Thoracic aorta (tissue), 2 donors: ENCODE measurements around the gene TKTL1. TPM values are rescaled to one million over a fixed set of nuclear protein-coding genes. Genes with fewer than 3 reads are reported as not detected.

ENCODE experiments used
- ATAC-seq: fragments of 150-250 bp; one replicate; pipeline ENCODE4 v1.8.0; 2017; ENCODE audit warnings: low read depth; ENCODE audit not compliant: insufficient number of reproducible peaks, low FRiP score
- DNase-seq: peaks from one replicate; pipeline ENCODE4 v3.0.0-alpha.2; 2020; ENCODE audit warnings: low spot score
- H3K27ac ChIP-seq, 2 donors: fragments of 200-600 bp; sonication (generic); 1 replicate in 1 of 2; 2 replicates in 1 of 2; pipeline ENCODE4 v1.5.1; 2016; ENCODE audit warnings: mild to moderate bottlenecking in 2 of 2, moderate library complexity in 2 of 2
- H3K27me3 ChIP-seq: fragments of 200-600 bp; sonication (generic); replicated peaks from 2 replicates; pipeline ENCODE4 v1.6.0; 2016; ENCODE audit warnings: mild to moderate bottlenecking; ENCODE audit not compliant: insufficient read depth
- H3K36me3 ChIP-seq: fragments of 200-600 bp; sonication (generic); one replicate; pipeline ENCODE4 v1.5.1; 2016
- H3K4me1 ChIP-seq, 2 donors: fragments of 200-600 bp; sonication (generic); 1 replicate in 1 of 2; 2 replicates in 1 of 2; pipeline versions ENCODE4 v1.5.1 to v1.6.0; 2016; ENCODE audit warnings: low read depth in 2 of 2, mild to moderate bottlenecking in 1 of 2; ENCODE audit not compliant: control insufficient read depth in 1 of 2
- H3K4me3 ChIP-seq: fragments of 200-600 bp; sonication (generic); 2 replicates; pipeline ENCODE4 v1.5.1; 2016; ENCODE audit warnings: mild to moderate bottlenecking
- H3K9me3 ChIP-seq: fragments of 200-600 bp; sonication (generic); 2 replicates; pipeline ENCODE4 v1.5.1; 2016
- total RNA-seq, 2 donors: library from RNA; depleted of rRNA; stranded (reverse); fragments of >200 nt; gene quantifications; one replicate each; pipeline versions ENCODE4 v1.1.0 to v1.2.3, GENCODE V29; 2016
- TF ChIP-seq, protein P1 (sequence below): fragments of 200-600 bp; sonication (generic); IDR thresholded peaks from one replicate; pipeline ENCODE4 v1.5.1; 2019; ENCODE audit warnings: antibody characterized with exemption

Gene TKTL1
- total RNA-seq, 2 donors from 2014 or later, result 0.42 TPM; not detected in 1

DNA sequence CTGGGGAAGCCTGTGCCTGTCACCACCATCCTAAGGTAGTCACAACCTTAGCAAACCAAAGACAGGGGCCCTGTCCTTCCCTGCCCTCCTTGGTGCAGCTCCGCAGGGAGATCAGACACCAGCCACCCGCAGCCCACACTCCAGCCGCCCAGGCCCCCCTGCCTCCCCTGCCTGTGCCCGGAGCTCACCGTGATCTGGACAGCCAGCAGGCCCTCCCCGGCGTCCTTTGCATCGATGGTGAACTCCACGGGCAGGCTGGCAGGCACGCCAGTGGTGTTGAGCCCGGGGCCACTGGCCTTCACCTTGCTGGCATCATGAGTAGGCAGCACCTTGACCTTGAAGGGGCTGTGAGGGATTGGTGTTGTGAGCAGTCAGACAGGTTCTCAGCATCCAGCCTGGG lies 62.4 kb downstream of the TKTL1 start:
- Histone ChIP-seq H3K27me3 (no peaks in the 10 kb centered on the region), H3K9me3 (no peaks in the 10 kb centered on the region), H3K27ac (peak overlapping the region in 1 of 2 donors; percentile 26), H3K36me3 (peaks cover 87% of the 10 kb centered on the region), H3K4me3 (no peak overlapping the region), H3K4me1 (peaks cover 0 to 39% of the 10 kb centered on the region in 2 donors)
- no peak for ATAC-seq
- TF ChIP-seq, protein P1, sequence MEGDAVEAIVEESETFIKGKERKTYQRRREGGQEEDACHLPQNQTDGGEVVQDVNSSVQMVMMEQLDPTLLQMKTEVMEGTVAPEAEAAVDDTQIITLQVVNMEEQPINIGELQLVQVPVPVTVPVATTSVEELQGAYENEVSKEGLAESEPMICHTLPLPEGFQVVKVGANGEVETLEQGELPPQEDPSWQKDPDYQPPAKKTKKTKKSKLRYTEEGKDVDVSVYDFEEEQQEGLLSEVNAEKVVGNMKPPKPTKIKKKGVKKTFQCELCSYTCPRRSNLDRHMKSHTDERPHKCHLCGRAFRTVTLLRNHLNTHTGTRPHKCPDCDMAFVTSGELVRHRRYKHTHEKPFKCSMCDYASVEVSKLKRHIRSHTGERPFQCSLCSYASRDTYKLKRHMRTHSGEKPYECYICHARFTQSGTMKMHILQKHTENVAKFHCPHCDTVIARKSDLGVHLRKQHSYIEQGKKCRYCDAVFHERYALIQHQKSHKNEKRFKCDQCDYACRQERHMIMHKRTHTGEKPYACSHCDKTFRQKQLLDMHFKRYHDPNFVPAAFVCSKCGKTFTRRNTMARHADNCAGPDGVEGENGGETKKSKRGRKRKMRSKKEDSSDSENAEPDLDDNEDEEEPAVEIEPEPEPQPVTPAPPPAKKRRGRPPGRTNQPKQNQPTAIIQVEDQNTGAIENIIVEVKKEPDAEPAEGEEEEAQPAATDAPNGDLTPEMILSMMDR, result no peak
- no peak for DNase-seq

DNA sequence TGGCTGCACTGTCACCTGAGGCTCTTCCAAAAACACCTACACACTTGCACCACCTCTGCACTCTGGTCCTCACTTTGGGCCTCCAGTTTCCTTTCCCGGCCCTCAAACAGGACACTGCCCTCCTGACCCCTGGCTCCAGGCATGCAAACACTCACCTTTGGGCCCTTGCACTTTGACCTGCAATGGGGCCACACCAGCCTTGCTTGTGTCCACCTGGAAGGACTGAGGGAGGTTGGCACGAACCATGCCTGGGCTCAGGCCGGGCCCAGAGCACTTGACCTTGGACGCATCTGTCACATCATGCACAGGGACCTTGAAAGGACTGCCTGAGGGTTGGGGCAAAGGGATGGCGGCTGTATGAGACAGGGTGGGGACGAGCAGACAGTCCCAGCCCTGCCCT lies 63.2 kb downstream of the TKTL1 start:
- no peak for ATAC-seq
- Histone ChIP-seq H3K27ac (peak overlapping the region in 1 of 2 donors; percentile 8), H3K9me3 (no peaks in the 10 kb centered on the region), H3K27me3 (no peaks in the 10 kb centered on the region), H3K36me3 (peaks cover 81% of the 10 kb centered on the region), H3K4me3 (no peak overlapping the region), H3K4me1 (peaks cover 0 to 39% of the 10 kb centered on the region in 2 donors)
- TF ChIP-seq, protein P1, result no peak
- DNase-seq, result no peak

DNA sequence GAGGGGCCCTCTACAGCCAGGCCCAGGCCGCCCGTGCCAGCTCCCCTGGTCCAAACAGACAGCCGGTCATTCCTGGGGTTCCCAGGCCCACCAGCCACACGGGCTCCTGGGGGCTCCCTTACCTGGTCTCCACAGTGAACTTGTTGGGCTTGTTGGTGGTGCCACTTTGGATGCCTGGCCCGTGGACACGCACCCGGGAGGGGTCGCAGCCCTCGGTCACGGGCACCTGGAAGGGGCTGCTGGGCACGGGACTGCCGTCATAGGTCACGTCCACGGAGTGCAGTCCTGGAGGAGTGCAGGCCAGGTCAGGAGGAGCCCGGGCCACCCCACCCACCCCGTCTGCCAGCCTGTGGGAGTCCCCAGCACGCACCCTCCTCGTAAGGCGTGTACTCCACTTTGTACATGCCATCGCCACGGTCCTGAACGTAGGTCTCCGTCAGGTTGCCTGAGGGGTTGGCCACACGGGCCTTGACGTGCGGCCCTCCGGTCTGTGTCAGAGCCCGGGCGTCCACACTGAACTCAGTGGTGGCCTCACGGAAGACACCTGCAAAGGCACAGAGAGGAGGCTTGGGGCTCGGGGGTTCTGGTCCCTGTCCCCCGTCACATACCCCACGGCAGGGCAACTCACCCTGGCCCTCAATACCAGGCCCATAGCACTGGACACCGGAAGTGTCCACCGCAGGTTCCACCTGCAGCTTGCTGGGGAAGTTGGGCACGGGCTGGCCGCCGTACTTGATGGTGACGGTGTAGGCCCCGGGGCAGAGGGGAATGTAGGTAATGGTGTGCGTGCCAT lies 64.0 kb downstream of the TKTL1 start:
- Histone ChIP-seq H3K36me3 (peaks cover 83% of the 10 kb centered on the region), H3K4me3 (no peak overlapping the region), H3K27ac (peak overlapping the region in 1 of 2 donors; percentile 47), H3K27me3 (no peaks in the 10 kb centered on the region), H3K4me1 (peaks cover 0 to 47% of the 10 kb centered on the region in 2 donors), H3K9me3 (no peaks in the 10 kb centered on the region)
- TF ChIP-seq, protein P1, result no peak
- DNase-seq (no peak), ATAC-seq (no peak)

DNA sequence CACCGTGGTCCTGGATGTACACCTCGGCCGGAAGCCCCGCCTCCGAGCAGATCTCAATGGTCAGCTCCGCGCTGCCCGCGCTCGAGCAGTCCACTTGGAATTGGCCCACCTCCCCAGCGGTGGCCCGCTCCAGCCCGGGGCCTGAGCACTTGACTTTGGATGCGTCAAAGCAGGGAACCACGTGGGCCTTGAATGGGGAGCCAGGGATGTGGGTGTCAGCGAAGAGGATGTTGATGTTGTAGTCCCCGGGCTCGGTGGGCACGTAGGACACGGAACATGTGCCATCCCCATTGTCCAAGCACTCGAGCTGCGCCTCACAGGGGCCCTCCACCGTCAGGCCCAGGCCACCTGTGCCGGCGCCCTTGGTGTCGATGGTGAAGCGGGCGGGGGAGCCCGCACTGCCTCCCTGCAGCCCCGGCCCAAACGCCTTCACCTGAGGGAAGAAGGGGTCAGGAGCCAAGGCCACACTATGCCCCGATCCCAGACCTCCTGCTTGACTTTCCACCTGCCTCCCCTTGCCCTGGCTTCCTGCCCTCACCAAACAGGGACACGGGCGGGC lies 64.6 kb downstream of the TKTL1 start:
- TF ChIP-seq, protein P1, result no peak
- DNase-seq (no peak), ATAC-seq (no peak)
- no peak overlapping the region for H3K4me3 ChIP-seq
- no peaks in the 10 kb centered on the region for H3K9me3 ChIP-seq
- H3K4me1 ChIP-seq, result peaks cover 0 to 54% of the 10 kb centered on the region in 2 donors
- H3K27ac ChIP-seq, result peak overlapping the region; percentile 47 to 53
- no peaks in the 10 kb centered on the region for H3K27me3 ChIP-seq
- H3K36me3 ChIP-seq, result peaks cover 83% of the 10 kb centered on the region

DNA sequence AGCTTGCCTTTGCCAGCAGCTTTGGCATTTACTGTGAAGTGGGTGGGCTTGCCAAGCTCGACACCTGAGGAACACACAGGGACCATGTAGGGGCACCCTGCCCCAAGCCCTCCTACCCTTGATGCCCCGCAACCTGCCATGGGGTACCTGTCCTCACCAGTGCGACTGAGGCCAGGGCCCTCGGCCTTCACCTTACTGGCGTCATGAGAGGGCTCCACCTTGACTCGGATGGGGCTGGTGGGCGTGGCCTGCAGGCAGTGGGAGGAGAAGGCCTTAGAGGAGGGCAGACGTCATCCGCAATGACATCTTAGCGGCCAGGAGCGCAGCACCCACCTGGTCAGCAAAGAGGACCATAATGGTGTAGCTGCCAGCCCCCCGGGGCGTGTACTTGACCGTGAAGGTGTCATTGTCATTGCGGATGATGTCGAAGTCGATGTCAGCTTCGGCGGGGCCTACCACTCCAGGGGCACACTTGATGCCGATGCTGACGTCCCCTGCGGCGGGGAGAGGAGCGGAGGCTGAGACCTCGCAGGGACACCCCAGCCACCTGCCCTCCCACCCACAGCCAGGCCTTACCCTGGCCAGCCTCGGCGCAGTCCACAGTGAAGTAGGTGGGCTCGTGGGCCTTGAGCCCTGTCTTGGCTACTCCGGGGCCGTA lies 66.6 kb downstream of the TKTL1 start:
- Histone ChIP-seq H3K27ac (peak overlapping the region in 1 of 2 donors; percentile 28), H3K4me1 (peaks cover 4 to 73% of the 10 kb centered on the region in 2 donors), H3K36me3 (peaks cover 88% of the 10 kb centered on the region), H3K27me3 (no peaks in the 10 kb centered on the region), H3K9me3 (no peaks in the 10 kb centered on the region), H3K4me3 (no peak overlapping the region)
- DNase-seq, result no peak
- TF ChIP-seq, protein P1, result no peak
- no peak for ATAC-seq
